Stimulated activated CD8-positive, alpha-beta memory T cell treated with anti-CD3 and anti-CD28 coated beads, Interleukin-15, amount 100 ng/mL, for 4 hours (primary cell): Measurements from ENCODE around the gene ARID4B.
"Not testable (repeated sequence)": the region's sequence is repeated elsewhere in the genome, so short reads cannot be mapped to it uniquely, and the experiment has no call there.

Source experiments
- DNase-seq, 2 donors: peaks; one replicate each; pipeline ENCODE4 v3.0.0-alpha.2; 2020; ENCODE audit warnings: low read depth in 2 of 2

Gene ARID4B

DNA sequence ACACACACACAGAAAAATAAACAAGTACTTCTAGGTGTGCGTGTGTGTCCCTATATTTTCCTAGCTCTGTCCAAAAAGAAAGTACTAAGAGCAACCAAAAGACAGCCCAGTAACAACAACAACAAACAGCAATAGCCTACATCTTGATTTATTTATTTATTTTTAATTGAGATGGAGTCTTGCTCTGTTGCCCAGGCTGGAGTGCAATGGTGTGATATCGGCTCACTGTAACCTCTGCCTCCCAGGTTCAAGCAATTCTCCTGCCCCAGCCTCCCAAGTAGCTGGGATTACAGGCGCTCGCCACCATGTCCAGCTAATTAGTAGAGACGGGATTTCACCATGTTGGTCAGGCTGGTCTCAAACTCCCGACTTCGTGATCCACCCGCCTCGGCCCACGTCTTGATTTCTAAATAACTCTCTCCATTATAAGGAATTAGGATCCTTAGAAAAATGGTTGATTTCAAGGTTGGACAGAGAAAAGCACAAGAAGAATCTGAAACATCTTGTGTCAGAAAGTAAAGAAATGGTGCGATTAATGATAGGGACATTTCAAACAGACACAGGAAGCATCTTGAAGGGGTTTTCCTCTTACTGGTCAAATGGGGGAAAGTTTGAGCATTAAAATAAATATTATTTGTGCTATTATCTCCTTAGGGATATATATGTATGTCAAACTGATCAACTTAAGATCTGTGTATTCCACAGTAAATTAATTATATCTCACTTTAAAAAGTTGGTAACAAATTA, 59.4 kb downstream of the ARID4B start:
- DNase-seq, result no peak

DNA sequence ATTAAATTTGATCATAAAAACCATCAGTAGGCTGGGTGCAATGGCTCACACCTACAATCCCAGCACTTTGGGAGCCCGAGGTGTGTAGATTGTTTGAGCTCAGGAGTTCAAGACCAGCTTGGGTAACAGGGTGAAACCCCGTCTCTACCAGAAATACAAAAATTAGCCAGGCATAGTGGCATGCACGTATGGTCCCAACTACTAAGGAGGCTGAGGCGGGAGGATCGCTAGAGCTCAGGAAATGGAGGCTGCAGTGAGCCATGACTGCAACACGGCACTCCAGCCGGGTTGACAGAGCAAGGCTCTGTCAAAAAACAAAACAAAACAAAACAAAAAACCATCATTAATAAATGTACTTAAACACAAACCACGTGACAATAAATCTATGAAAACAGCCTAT, 61.0 kb downstream of the ARID4B start:
- DNase-seq, result no peak

DNA sequence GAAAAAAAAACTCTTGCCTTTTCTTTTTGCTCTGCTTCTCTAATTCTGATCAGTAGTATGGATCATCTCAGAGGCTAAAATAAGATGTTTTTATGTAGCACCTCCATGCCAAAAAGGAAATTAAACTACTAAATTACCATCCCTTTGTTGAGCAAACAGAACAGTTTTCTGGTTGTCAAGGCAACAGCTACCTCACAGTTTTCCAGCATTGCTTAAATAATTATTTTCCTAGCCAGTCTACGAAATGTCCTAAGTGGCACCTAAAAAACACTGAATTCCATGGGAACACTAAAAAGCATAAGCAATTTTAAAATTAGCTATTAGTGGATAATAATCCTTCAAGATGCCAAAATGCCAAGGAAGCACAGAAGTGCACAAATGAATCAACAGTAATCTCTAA, 61.7 kb downstream of the ARID4B start:
- no peak for DNase-seq

DNA sequence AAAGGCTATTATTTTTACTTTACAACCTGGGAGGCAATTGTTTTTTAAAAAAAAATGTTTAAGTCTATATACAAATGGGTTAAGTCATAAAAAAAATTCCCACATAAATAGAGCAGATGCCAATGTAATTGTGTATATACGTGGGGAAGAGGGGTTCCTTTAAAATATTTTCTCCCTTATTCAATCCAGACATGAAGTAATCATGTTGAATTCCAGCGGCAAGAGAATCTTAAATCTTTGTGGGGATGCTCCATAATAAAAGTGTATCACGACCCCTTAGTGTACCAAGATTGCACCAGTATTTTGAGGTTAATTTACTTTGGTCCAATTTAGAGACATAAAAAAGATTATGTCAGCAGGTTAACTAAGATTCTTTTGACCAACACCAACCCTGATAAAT, 62.1 kb downstream of the ARID4B start:
- no peak for DNase-seq

DNA sequence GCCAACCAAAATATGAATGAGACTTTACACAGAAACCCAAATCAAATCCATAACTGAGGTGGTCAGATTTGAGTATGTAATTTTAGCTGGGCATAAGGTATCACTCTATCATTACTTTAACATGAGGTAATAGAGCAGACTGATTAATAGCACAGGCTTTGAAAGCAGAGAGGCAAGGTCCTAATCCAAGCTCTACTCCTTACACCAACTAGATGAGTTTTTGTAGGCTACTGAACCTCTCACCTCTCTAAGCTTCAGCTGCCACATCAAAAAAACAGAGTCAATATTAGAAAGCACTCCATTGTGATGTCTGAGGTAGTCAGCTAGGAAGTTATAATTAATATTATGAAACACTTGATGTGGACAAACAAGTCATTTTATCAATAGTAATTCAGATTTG, 63.7 kb downstream of the ARID4B start:
- no peak for DNase-seq

DNA sequence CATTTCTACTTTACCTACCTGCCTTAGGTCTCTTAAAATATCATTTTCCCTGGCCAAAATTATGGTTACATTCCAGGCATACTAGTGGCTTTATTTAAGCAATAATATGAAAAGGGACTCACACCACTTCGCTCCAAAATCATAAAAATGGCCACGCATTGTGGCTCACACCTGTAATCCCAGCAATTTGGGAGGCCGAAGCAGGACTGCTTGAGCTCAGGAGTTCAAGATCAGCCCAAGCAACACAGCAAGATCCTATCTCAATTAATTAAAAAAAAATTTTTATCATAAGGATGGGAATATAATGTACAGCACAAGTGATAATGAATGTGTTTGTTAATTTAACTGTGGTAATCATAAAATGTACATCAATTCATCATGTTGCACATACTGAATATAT, 65.4 kb downstream of the ARID4B start:
- no peak for DNase-seq

DNA sequence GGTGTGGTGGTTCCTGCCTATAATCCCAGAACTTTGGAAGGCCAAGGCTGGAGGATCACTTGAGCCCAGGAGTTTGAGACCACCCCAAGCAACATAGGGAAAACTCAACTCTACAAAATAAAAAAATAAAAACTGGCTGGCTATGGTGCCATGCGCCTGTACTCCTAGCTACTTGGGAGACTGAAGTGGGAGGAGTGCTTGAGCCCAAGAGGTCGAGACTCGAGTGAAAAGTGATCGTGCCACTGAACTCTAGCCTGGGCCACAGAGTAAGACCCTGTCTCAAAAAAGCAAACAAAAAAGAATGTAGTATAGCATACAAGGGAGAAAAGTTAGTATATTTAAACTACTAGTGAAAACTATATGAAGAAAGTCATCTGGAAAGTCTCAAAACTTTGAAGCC, 66.7 kb downstream of the ARID4B start:
- no peak for DNase-seq

DNA sequence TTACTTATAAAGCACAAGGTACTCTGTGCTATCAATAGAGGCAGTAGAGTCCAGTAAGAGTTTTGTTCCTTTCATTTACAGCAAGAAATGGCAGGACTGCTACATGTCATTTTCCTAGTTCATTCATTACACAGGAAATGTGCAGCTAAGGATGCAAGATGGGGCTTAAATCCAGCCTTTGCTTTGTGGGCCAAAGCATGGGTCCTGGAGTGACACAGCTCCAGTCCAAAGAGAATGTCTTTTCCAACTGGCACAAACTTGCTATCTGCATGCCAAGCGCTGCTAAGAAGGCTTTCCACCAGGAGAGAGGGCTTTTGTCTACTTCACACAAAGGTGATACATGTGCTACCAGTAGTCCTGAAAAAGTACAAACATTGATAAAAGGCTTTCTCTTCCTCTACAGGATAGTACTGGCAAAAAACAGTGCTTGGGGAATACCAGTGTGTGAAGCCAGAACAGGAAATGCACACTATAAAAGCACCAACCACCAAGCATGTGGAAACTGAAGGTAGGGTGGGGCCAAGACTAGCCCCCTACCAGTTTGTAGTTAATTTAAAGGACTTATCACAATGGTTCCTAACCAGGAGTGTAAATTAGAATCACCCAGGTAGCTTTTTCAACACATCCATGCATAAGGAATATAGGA, 68.7 kb downstream of the ARID4B start:
- no peak for DNase-seq

DNA sequence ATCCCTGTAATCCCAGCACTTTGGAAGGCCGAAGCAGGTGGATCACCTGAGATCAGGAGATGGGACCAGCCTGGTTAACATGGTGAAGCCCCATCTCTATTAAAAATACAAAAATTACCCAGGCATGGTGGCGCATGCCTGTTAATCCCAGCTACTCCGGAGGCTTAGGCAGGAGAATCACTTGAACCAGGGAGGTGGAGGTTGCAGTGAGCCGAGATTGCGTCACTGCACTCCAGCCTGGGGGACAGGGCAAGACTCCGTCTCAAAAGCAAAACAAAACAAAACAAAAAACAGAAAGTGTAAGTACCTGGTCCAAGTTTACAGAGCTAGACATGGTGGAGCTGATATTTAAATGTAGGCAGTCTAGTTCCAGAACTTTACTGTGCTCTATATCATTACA, 69.9 kb downstream of the ARID4B start:
- not testable (repeated sequence) for DNase-seq

DNA sequence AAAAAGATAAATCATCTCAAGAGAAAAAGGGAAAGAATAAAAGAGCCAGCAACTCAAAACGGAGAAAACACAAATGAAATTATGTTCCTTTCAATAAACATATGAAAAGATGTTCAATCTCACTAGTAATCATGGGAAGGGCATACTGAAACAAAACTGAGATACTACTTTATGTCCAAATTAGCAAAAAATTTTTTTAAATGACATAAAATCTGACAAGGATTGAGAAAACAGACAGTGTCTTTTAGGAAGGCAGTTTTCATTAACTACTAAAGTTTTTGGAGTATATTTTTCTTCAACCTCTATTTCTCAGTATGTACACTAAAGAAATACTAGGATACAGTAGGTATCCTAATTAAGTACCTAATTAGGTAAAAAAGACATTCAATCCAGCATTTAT, 73.3 kb downstream of the ARID4B start:
- DNase-seq, result no peak

DNA sequence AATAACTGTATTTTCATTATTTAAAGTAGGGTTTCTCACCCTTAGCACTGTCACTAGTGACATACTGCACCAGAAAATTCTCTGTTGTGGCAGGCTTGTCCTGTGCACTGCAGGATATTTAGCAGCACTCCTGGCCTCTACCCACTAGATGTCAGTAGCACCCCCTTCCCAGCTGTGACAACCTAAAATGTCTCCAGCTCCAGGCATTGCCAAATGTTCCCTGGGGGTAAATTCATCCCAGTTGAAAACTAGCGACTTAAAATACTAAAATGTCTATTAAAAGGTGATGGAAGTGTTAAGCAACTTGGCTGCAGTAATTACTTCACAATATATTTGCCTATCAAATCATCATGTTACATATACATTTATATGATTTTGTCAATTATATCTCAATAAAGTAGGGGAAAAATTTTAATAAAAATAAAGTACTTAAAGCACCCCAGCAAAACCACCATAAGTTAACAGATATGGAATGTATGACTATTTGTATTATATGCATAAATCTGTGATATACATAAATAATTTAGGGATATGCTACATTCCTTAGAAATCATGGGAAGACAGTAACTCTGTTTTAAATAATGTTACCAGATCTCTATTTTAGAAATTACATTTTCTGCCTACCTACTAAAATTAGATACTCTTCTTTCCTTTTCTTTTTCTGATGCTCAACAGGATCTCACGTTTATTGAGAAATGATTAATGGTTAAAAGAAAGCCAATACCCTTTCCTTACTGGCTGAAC, 74.6 kb downstream of the ARID4B start:
- peak; percentile 15 to 41 for DNase-seq

DNA sequence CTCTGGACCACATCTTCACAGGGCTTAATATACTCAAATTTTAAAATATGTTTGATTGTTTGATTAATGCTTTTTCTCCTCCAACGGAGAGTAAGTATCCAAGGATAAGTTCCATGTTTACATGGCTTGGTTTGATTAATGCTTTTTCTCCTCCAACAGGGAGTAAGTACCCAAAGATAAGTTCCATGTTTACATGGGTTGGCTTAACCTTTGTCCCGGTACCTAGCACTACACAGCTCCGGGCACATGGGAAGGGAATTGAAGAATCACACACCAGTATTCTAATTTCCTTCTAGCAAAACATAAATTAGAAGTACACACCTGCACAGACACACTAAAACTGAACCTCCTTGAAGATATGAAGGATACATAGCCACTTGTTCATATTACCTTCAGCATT, 77.5 kb downstream of the ARID4B start:
- DNase-seq, result no peak

DNA sequence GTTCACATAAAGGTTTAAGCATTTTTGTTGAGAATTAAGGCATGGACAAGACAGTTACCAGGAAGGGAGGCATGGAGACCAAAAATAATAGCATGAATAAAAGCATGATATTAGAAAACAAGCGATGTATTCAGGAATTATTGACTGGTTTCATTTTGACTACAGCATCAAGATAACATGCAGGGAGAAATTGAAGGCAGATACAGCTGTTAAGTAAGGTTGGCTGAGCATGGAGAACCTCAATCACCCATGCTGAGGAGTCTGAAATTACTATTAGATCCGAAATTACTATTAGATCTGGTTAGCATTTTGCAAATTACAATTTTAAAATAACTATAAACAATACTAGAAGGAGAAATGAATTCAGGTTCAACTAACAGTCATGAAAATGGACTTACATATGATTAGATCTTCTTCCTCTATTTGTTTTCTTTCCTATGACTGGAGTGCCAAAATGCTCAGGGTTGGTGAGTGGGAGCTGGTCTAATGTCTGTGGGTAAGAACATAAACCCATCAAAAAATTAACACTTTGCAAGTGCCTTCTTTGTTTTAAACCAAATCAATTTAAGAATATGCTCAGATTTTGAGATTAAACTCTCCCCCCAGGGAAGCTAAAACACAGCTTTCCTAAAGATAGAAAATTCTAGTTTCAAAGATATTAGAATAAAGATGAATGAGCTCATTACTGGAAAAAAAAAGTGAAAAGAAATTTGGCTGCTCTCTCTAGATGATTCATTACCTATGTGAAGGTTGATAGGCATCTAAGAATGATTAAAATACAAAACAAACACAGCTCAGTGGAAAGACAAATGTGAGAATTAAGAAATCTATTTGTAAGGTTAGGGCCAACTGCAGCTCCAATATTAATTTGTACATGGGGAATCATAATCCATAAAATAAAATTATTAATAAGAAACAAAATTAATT, 81.7 kb downstream of the ARID4B start:
- DNase-seq, result no peak

DNA sequence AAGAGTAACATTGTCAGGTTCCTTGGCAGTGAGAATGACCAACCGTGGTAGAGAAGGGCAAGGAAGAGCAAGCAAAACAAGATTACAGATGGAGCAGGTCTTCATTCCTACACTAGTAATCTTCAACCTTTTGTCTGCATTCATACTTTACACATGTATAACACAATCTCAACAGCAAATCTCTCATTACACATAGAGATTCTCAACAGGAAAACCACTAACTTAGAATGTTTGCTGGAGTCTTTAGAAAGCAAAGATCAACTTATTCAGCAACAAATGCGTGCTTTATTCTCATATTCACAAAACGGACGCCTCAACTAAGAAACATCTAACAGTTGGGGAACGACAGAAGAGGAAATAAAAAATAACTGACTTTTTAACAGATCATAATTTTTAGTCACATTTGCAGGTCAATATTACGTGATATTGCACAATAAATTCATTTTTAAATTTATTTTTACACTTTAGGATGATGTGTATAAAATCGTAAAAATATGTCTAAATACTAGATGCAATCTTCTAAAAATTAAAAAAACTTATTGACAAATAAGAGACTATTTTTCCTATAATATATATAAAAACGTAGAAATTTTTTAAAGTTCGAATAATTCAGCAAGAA, 82.9 kb downstream of the ARID4B start:
- no peak for DNase-seq

DNA sequence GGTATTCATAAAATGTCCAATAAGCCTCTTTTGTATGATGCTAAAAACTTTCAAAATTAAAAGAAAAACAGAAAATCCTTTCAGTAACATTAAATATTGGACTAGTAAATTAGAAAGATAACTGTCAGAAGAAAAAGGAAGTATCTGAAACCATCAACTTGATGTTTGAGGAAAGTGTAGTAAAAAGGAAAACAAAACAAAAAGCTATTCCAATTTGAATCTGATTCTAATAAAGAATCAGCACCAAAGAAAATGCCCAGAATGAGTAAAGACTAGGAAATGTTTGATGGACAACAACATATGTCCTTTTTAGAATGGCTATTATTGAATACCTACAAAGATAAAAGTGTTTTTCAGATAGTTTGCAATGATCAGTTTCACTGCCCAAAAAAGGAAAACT, 87.0 kb downstream of the ARID4B start:
- no peak for DNase-seq

DNA sequence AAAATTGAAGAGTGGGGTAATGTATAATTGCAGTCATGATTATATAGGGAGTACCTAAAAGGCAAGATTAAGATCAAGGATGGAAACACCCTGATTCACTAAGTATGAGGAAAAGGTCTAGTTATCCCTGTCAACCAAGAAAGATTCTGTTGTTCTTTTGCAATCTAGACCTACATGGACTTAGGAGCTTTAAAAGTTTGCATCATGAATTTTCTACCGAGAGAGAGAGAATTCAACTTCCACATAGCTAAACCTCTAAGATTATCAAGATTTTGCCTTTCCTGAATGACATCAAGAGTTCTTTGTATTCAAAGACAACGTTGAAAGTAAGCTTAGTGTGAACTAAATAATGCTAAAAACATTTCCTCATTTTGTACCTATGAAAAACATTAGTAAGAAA, 88.1 kb downstream of the ARID4B start:
- no peak for DNase-seq

DNA sequence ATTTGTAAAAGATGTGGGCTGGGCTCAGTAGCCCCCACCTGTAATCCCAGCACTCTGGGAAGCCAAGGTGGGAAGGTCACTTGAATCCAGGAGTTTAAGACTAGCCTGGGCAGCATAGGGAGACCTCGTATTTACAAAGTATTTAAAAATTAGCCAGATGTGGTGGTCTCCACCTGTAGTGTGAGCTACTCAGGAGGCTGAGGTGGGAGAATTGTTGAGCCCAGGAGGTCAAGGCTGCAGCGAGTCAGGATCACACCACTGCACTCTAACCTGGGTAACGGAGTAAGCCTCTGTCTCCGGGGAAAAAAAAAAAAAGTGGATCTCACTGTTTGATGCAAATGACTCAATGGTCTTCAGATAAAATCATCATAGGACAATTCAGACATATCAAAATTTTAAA, 89.4 kb downstream of the ARID4B start:
- DNase-seq, result no peak

DNA sequence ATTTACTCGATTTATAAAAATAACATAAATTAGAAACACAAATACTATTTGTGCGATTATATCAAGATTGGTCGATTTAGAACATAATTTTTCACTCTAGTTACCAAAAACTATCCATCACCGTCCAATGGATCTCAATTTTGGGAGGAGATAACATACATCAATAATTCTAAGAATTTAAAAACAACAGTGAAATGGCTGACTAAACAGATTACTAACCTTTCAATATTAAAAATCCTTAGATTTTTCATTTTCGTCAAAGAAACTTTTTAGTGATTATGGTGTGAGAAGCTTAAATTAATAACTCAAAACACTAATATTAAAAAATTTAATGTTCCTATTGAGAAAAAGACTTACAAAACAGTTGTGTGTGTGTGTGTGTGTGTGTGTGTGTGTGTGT, 91.9 kb downstream of the ARID4B start:
- no peak for DNase-seq

DNA sequence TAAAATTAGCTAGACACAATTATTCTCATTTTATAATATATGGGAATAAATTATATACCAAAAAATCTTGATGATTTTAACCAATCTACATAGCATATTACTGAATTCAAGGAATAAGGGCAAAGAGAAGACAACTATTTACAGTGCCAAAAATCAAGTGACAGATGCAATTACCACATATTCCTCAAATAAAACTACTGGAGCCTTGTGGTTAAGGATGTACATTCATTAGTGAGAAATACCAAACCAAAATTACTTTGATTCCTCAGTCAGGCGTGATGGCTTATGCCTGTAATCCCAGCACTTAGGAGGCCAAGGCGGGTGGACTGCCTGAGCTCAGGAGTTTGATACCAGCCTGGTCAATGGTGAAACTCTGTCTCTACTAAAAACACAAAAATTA, 98.1 kb downstream of the ARID4B start:
- DNase-seq, result no peak

DNA sequence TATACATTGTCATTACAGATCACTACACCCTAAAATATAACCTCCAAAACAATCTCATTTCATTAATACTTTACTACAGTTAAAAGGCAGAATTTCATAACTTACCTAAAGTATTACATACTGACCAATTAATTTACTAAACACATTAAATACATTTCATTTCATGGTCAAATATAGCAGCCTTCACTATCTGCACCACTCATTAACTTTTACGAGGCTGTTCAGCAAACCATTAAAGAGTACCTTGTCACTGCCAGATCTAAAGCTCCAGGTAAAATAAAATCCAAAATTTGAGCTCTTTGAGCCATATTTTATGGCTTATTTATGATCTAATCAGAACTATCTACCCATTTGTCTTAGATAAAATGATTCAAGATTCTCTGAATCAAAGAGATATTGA, 100.6 kb downstream of the ARID4B start:
- DNase-seq, result no peak

DNA sequence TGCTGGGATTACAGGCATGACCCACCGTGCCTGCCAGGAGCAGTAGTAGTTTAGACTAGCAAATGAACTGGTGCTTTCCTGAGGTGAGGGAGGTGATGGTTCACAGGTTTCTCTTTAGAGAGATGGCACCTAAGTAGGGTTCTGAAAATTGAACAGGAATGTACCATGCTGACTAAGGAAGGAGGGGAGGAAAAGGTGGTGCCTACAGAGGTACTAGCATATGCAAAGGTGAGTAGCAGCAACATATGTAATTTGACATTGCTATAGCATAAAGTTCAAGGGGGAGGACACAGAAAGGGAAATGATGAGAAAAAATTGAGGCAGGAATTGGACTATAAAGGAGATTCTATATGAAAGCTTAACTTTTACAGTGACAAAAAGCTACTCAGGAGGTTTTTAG, 101.0 kb downstream of the ARID4B start:
- no peak for DNase-seq

DNA sequence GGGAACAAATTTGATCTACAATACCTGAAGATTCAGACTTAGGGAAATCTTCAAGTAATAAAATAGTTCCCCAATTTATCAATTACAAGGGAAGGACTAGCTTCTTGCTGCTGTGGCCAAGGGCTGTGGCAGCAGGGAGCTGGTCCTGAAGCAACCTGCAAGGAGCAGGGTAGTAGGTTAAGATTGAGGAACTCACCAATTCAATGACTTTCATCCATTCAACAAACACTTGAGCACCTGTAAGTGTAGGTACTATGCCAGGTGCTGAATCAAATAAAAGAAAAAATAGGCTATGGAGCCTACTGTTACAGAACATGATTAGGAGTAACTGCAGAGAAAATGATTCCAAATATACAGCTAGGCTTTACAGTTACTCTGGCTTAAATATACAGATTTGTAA, 102.7 kb downstream of the ARID4B start:
- no peak for DNase-seq
